Measurements from ENCODE around the gene COL1A2.

DNA sequence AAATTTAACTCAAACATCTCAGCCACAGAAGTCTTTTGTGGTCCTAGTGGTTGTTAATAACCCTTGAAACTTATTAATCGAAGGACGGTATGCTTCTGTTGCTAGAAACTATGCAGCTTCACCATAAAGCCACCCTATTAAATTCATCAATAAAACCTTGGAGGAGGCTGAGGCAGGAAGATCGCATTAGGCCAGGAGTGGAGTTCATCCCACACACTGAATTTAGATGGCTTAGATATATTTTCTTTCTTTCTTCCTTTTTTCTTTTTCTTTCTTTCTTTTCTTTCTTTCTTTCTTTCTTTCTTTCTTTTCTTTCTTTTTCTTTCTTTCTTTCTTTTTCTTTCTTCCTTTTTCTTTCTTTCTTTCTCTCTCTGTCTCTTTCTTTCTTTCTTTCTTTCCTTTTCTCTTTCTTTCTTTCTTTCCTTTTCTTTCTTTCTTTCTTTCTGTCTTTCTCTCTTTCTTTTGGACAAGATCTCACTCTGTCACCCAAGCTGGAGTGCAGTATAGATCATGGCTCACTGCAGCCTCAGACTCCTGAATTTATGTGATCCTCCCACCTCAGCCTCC, 84.0 kb downstream of the COL1A2 start:
- TF ChIP-seq, protein P1, sequence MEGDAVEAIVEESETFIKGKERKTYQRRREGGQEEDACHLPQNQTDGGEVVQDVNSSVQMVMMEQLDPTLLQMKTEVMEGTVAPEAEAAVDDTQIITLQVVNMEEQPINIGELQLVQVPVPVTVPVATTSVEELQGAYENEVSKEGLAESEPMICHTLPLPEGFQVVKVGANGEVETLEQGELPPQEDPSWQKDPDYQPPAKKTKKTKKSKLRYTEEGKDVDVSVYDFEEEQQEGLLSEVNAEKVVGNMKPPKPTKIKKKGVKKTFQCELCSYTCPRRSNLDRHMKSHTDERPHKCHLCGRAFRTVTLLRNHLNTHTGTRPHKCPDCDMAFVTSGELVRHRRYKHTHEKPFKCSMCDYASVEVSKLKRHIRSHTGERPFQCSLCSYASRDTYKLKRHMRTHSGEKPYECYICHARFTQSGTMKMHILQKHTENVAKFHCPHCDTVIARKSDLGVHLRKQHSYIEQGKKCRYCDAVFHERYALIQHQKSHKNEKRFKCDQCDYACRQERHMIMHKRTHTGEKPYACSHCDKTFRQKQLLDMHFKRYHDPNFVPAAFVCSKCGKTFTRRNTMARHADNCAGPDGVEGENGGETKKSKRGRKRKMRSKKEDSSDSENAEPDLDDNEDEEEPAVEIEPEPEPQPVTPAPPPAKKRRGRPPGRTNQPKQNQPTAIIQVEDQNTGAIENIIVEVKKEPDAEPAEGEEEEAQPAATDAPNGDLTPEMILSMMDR (conservative IDR thresholded peaks at IDR 0.05; ENCODE audit: low read depth, low read length), result no peak
- no peak for TF ChIP-seq CEBPB (IDR thresholded peaks at IDR 0.05; ENCODE audit: low read depth, low read length)
- no peak for TF ChIP-seq SMC3 (IDR thresholded peaks at IDR 0.05; ENCODE audit: low read depth, low read length)
- TF ChIP-seq POLR2A (IDR thresholded peaks at IDR 0.05; ENCODE audit: low read depth, low read length), result no peak
- no peak for TF ChIP-seq RFX5 (IDR thresholded peaks at IDR 0.05; ENCODE audit: low read depth, low read length)
- TF ChIP-seq CHD1 (IDR thresholded peaks at IDR 0.05; ENCODE audit: low read depth, low read length), result no peak
